Bronchial epithelial cell (primary cell): ENCODE results near the gene ERICH6. TPM values are rescaled to one million over a fixed set of nuclear protein-coding genes. Genes with fewer than 3 reads are reported as not detected.
A peak's percentile ranks its signal among the peaks of the same experiment; 100 is the strongest.

Source experiments
- DNase-seq: peaks from one replicate; pipeline ENCODE4 v3.0.0-alpha.2; 2010; ENCODE audit warnings: low read depth
- FAIRE-seq: peaks from 2 replicates; lab custom pipeline; 2011; peaks lifted over from hg19 to GRCh38; lab: Jason Lieb, UNC
- H3K27me3 ChIP-seq: 2 replicates; pipeline ENCODE4 v1.5.1; 2011; ENCODE audit warnings: low read length; ENCODE audit not compliant: control insufficient read depth, insufficient read depth
- H3K36me3 ChIP-seq: 2 replicates; pipeline ENCODE4 v1.5.1; 2011; ENCODE audit warnings: low read length; ENCODE audit not compliant: control insufficient read depth, insufficient read depth
- H3K4me3 ChIP-seq: 2 replicates; pipeline ENCODE4 v1.5.1; 2011; ENCODE audit warnings: mild to moderate bottlenecking, low read depth, low read length, control low read depth
- total RNA-seq: library from RNA; depleted of rRNA; stranded (reverse); fragments of >200 nt; gene quantifications from 2 replicates; pipeline ENCODE4 v1.2.1, GENCODE V29; 2014
- TF ChIP-seq, protein P1 (sequence below): IDR thresholded peaks from 2 replicates; pipeline ENCODE4 v1.5.1; 2011; ENCODE audit warnings: mild to moderate bottlenecking, moderate library complexity, low read length, control low read depth, inconsistent platforms; ENCODE audit not compliant: insufficient read depth, severe bottlenecking

Gene ERICH6
- total RNA-seq, 1 donor from 2014 or later: not detected

DNA sequence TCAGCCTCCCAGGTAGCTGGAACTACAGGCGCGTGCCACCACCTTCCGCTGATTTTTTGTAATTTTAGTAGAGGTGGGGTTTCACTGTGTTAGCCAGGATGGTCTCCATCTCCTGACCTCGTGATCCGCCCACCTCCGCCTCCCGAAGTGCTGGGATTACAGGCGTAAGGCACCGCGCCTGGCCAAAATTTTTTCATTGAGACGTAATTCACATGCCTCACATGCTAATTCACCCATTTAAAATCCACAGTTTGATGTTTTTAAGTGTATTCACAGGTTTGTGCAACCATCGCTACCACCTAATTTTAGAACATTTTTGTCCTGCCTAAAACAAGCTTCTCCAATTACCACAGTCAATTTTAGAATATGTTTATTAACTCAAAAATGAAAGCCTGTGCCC lies 63.5 kb downstream of the ERICH6 start:
- FAIRE-seq (no peak), DNase-seq (no peak)
- Histone ChIP-seq H3K27me3 (no peaks in the 10 kb centered on the region), H3K36me3 (no peaks in the 10 kb centered on the region), H3K4me3 (no peak overlapping the region)
- TF ChIP-seq, protein P1, sequence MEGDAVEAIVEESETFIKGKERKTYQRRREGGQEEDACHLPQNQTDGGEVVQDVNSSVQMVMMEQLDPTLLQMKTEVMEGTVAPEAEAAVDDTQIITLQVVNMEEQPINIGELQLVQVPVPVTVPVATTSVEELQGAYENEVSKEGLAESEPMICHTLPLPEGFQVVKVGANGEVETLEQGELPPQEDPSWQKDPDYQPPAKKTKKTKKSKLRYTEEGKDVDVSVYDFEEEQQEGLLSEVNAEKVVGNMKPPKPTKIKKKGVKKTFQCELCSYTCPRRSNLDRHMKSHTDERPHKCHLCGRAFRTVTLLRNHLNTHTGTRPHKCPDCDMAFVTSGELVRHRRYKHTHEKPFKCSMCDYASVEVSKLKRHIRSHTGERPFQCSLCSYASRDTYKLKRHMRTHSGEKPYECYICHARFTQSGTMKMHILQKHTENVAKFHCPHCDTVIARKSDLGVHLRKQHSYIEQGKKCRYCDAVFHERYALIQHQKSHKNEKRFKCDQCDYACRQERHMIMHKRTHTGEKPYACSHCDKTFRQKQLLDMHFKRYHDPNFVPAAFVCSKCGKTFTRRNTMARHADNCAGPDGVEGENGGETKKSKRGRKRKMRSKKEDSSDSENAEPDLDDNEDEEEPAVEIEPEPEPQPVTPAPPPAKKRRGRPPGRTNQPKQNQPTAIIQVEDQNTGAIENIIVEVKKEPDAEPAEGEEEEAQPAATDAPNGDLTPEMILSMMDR: no peak

DNA sequence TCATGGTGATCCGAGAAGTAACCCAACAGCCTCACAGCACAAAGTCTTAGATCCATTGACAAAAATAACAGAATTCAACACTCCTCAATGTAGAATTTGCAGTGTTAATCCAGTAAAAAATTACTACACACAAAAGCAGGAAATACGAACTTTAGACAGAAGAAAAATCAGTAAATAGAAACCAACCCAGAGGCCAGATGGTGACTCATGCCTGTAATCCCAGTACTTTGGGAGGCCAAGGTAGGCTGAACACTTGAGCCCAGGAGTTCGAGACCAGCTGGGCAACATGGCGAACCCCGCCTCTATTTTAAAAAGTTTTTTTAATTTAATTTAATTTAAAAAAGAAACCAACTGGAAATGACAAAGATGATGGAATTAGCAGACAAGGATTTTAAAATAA lies 64.5 kb downstream of the ERICH6 start:
- no peak for FAIRE-seq
- H3K4me3 ChIP-seq: no peak overlapping the region
- H3K27me3 ChIP-seq: no peaks in the 10 kb centered on the region
- TF ChIP-seq, protein P1: no peak
- peak; percentile 15 for DNase-seq
- no peaks in the 10 kb centered on the region for H3K36me3 ChIP-seq

DNA sequence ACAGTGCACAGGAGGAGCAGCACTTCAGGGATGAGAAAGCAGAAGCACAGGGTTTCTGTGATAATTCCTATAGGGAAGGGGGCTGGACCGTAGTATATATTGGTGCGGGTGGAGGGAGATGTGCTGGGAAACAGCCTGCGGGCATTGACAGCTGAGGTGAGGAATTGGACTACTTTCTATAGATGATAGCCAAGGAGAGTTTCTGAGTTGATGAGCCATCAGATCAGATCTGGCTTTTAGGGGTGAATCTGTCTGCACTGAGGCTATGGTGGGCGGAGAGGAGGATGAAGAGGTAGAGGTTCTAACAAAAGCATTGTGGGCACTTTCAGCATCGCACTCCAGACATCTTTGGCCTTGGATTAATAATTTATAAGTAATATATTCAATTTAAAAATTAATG lies 67.5 kb downstream of the ERICH6 start:
- TF ChIP-seq, protein P1: no peak
- FAIRE-seq (no peak), DNase-seq (no peak)
- Histone ChIP-seq H3K36me3 (no peaks in the 10 kb centered on the region), H3K4me3 (no peak overlapping the region), H3K27me3 (no peaks in the 10 kb centered on the region)

DNA sequence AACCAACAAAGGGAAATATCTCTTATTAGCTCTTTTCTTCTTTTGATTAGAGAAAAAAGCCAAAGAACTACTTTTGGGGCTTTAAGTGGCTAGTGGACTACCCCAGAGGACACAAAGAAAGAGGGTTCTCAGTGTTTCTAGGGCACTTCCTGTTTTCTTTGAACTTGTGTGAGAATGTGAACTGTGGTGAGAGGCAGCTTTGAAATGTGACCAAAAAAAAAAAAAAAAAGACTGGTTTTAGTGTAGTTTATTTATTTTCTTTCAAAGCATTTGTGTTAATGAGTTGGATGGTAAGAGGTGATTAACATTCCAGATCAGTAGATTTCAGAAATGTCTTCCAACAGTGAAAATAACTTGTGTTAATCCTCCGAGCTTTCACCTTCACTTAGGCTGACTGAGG lies 68.2 kb downstream of the ERICH6 start:
- FAIRE-seq: no peak
- Histone ChIP-seq H3K4me3 (no peak overlapping the region), H3K36me3 (peaks cover under 1% of the 10 kb centered on the region), H3K27me3 (no peaks in the 10 kb centered on the region)
- DNase-seq: no peak
- TF ChIP-seq, protein P1: no peak

DNA sequence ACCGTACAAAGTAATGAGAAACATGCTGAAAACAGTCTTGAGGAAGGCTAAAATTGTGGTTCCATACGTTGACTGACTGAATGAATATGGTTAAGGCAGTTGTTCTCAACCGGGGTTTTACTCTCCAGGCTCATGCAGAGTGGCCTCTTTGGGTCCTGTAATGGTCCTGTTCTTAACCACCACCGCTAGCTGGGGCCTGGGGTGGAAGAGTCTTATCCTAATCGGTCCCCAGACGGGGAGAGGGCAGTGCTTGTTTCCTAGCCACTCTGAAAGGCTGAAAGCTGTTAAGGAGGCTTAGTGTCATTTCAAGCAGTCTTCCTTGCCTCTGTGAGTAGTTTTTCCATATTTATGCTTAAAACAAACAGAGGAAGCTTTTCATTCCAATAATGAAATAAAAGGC lies 68.6 kb downstream of the ERICH6 start:
- TF ChIP-seq, protein P1: no peak
- Histone ChIP-seq H3K27me3 (no peaks in the 10 kb centered on the region), H3K36me3 (peaks cover 1% of the 10 kb centered on the region), H3K4me3 (no peak overlapping the region)
- FAIRE-seq (no peak), DNase-seq (no peak)

DNA sequence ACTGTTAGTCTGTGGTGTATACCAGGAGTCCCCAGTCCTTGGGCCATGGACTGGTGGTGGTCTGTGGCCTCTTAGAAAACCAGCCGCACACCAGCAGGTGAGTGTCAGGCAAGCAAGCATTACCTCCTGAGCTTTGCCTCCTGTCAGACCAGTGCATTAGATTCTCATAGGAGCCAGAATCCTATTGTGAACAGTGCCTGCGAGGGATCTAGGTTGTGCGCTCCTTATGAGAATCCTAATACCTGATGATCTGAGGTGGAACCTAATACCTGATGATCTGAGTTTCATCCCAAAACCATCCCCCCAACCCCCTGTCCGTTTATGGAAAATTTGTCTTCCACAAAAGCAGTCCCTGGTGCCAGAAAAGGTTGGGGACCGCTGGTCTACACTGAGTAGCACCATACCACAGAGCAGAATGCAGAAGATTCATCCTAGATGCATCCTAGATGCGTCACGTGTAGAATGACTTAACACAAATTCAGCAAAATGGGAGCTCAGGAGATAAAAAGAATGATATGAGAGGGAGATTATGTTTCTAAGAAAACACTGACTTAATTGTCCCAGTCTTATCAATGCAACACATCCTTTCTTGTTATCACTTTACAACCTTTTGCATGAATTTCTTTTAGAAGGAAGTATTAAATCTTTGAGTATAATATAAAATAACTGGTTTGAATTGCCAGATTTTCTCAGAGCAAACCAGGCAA lies 72.1 kb downstream of the ERICH6 start:
- H3K4me3 ChIP-seq: no peak overlapping the region
- DNase-seq (no peak), FAIRE-seq (no peak)
- H3K27me3 ChIP-seq: no peaks in the 10 kb centered on the region
- TF ChIP-seq, protein P1: no peak
- peaks cover 4% of the 10 kb centered on the region for H3K36me3 ChIP-seq
